Gastrocnemius medialis (tissue), 4 donors: ENCODE data around the gene ZNF841.

Experiments used
- POLR2A ChIP-seq, 2 donors: fragments of 450-650 bp; IDR thresholded peaks; one replicate each; pipeline ENCODE4 v1.6.1; 2017; ENCODE audit warnings: antibody characterized with exemption in 2 of 2, mild to moderate bottlenecking in 2 of 2, moderate library complexity in 2 of 2
- TF ChIP-seq, protein P1 (sequence below), 5 experiments: fragments of 450-650 bp in 3 of 5; fragments of 200-600 bp in 2 of 5; sonication (generic) in 2 of 5; IDR thresholded peaks in 4 of 5; conservative IDR thresholded peaks in 1 of 5; 1 replicate in 4 of 5; 2 replicates in 1 of 5; pipeline ENCODE4 v1.5.1; 2016 to 2019; ENCODE audit warnings: antibody characterized with exemption in 5 of 5, mild to moderate bottlenecking in 3 of 5, moderate library complexity in 3 of 5

DNA sequence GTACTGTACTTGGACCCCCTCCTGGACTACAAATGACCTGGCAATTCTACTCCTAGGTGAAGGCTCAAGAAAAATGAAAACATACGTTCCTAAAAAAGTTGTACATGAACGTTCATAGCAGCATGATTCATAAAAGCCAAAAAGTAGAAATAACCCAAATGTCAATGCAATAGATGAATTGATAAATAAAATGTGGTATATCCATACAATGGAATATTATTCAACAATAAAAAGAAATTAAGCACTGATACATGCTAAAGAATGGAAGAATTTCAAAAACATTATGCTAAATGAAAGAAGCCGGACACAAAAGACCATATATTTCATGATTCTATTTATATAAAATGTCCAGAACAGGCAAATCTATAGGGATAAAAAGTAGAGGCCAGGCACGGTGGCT is 56.4 kb downstream of the ZNF841 start:
- TF ChIP-seq, protein P1, sequence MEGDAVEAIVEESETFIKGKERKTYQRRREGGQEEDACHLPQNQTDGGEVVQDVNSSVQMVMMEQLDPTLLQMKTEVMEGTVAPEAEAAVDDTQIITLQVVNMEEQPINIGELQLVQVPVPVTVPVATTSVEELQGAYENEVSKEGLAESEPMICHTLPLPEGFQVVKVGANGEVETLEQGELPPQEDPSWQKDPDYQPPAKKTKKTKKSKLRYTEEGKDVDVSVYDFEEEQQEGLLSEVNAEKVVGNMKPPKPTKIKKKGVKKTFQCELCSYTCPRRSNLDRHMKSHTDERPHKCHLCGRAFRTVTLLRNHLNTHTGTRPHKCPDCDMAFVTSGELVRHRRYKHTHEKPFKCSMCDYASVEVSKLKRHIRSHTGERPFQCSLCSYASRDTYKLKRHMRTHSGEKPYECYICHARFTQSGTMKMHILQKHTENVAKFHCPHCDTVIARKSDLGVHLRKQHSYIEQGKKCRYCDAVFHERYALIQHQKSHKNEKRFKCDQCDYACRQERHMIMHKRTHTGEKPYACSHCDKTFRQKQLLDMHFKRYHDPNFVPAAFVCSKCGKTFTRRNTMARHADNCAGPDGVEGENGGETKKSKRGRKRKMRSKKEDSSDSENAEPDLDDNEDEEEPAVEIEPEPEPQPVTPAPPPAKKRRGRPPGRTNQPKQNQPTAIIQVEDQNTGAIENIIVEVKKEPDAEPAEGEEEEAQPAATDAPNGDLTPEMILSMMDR (IDR thresholded peaks at IDR 0.05 in 4 of 5, conservative IDR thresholded peaks at IDR 0.05 in 1 of 5) = no peak
- no peak for TF ChIP-seq POLR2A (IDR thresholded peaks at IDR 0.05)
